ENCODE measurements around the gene NFKB1.
"Not testable (repeated sequence)": the region's sequence is repeated elsewhere in the genome, so short reads cannot be mapped to it uniquely, and the experiment has no call there.

NFKB1 gene

DNA sequence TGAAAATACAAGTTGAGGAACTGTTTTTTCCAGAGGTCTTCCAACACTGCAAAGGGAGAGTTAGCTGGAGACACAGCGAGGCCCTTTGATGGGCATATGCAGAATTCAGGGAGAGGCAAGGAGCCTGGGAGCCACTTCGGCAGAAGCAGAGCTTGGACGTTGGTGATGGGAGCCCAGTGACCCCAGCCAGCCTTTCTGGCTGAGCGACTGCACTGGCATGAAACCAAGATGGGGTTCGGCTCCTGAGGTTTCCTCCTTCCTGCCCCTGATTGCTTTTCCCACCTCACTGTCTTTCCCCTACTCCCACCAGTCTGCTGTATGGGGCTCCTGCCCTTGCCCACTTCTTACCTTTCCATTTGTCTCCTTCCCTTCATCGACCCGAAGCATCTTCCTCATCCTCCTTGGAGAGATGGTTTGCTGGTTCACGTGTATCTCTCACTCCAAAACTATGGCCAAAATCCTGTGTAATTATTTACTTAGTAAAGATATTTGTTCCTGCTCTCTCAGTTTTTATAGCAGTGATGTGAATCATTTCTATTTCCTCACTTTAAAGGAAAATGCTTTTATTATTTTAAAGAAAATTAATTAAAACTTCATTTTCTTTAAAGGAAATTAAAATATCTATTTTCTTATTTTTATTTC lies 100.5 kb downstream of the NFKB1 start:
- peaks cover 44% of the 10 kb centered on the region for H3K36me3 ChIP-seq (ENCODE audit: insufficient read depth, low read length)
- no peaks in the 10 kb centered on the region for H3K4me1 ChIP-seq (ENCODE audit: insufficient read depth, low read length)
- no peaks in the 10 kb centered on the region for H3K27me3 ChIP-seq (ENCODE audit: insufficient read depth, low read length)
- peaks cover 3% of the 10 kb centered on the region for H3K9me3 ChIP-seq (ENCODE audit: low read length)
- H3K4me3 ChIP-seq (ENCODE audit: low read length): no peak overlapping the region
- H2AFZ ChIP-seq (ENCODE audit: low read depth, low read length): no peak overlapping the region

DNA sequence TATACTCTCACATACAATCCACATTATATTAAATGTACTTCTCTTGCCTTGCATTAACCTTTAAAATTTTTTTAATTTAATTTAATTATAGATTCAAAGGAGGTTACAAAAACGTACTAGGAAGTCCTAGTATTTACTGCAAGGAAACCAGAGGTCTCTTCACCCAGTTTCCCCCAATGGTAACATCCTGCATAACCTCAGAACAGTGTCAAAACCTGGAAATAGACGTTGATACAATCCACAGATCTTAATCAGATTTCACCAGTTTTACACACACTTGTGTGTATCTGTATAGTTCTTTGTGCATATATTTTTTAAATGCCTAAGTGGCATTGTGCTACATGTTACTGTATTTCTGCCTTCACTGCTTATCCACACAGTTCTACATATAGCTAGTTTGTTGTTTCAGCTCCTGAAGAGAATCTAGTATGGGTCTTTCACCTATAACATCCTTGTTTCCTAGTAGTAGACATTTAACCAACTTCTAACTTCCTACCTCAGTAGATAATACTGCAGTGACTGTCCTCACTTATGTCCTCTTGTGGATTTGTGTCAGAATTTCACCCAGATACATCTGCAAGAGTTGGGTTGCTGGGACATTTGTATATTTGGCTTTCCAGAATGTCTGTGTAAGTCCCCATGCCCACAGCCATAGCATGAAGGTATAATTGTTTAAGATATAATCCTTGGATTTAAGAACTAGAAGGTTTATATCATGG lies 103.2 kb downstream of the NFKB1 start:
- no peaks in the 10 kb centered on the region for H3K4me1 ChIP-seq (ENCODE audit: insufficient read depth, low read length)
- peaks cover 3% of the 10 kb centered on the region for H3K9me3 ChIP-seq (ENCODE audit: low read length)
- no peak overlapping the region for H3K4me3 ChIP-seq (ENCODE audit: low read length)
- peaks cover 38% of the 10 kb centered on the region for H3K36me3 ChIP-seq (ENCODE audit: insufficient read depth, low read length)
- no peak overlapping the region for H2AFZ ChIP-seq (ENCODE audit: low read depth, low read length)
- no peaks in the 10 kb centered on the region for H3K27me3 ChIP-seq (ENCODE audit: insufficient read depth, low read length)

DNA sequence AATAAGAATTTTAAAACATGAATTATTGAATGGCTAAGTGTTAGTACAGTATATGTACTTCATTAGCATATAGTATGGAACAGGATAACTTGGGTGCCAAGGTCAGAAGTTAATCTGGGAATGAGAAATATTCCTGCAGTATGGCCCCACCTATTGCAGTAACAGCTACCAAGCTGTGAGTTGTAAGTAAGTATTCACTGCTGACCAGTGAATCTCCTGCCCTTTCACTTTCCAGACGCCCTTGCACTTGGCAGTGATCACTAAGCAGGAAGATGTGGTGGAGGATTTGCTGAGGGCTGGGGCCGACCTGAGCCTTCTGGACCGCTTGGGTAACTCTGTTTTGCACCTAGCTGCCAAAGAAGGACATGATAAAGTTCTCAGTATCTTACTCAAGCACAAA lies 105.1 kb downstream of the NFKB1 start:
- Histone ChIP-seq H3K4me3 (ENCODE audit: low read length) (no peak overlapping the region), H3K27me3 (ENCODE audit: insufficient read depth, low read length) (no peaks in the 10 kb centered on the region), H3K4me1 (ENCODE audit: insufficient read depth, low read length) (no peaks in the 10 kb centered on the region), H3K9me3 (ENCODE audit: low read length) (peaks cover 3% of the 10 kb centered on the region), H3K36me3 (ENCODE audit: insufficient read depth, low read length) (peaks cover 41% of the 10 kb centered on the region), H2AFZ (ENCODE audit: low read depth, low read length) (no peak overlapping the region)

DNA sequence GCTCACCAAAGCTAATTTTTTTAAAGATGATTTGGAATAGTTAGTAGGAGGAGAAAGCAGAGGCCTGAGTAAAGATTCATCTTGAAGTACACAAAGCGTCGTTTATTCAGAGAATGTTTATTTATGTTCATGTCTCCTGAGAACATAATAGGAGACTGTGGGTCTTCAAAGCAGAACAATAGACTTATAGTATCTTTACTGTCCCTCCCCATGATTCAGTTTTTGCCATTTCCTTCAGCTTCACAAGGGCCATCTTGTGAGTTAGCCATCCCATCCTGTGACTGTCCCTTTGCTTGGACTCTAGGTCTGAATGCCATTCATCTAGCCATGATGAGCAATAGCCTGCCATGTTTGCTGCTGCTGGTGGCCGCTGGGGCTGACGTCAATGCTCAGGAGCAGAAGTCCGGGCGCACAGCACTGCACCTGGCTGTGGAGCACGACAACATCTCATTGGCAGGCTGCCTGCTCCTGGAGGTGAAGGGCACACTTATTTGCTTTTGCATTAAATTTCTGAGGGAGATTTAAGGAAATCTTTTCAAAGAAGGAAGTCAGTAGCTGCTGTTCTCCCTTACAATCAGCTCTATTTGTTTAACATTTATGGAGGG lies 105.8 kb downstream of the NFKB1 start:
- Histone ChIP-seq H3K4me1 (ENCODE audit: insufficient read depth, low read length) (no peaks in the 10 kb centered on the region), H3K4me3 (ENCODE audit: low read length) (no peak overlapping the region), H3K36me3 (ENCODE audit: insufficient read depth, low read length) (peaks cover 42% of the 10 kb centered on the region), H3K9me3 (ENCODE audit: low read length) (no peaks in the 10 kb centered on the region), H3K27me3 (ENCODE audit: insufficient read depth, low read length) (no peaks in the 10 kb centered on the region), H2AFZ (ENCODE audit: low read depth, low read length) (no peak overlapping the region)

DNA sequence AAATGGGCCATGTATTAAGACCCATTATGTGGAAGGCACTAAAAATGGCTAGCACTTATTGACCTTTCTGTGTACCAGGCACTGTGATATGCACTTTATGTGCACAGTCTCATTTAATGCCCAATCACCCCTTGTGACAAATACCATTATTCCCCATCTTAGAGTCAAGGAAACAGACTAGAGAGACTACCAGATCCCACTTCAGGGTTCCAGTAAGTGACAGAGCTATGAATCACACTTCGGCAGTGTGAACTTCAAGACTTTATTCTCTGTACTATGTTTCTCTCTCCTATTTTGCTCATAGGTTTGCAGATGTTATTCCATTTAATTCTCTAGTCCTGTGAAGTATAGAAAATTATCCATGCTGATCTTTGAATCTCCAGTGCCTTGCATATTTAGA lies 107.0 kb downstream of the NFKB1 start:
- no peak overlapping the region for H3K4me3 ChIP-seq (ENCODE audit: low read length)
- H2AFZ ChIP-seq (ENCODE audit: low read depth, low read length): no peak overlapping the region
- H3K9me3 ChIP-seq (ENCODE audit: low read length): no peaks in the 10 kb centered on the region
- H3K36me3 ChIP-seq (ENCODE audit: insufficient read depth, low read length): peaks cover 53% of the 10 kb centered on the region
- no peaks in the 10 kb centered on the region for H3K27me3 ChIP-seq (ENCODE audit: insufficient read depth, low read length)
- no peaks in the 10 kb centered on the region for H3K4me1 ChIP-seq (ENCODE audit: insufficient read depth, low read length)

DNA sequence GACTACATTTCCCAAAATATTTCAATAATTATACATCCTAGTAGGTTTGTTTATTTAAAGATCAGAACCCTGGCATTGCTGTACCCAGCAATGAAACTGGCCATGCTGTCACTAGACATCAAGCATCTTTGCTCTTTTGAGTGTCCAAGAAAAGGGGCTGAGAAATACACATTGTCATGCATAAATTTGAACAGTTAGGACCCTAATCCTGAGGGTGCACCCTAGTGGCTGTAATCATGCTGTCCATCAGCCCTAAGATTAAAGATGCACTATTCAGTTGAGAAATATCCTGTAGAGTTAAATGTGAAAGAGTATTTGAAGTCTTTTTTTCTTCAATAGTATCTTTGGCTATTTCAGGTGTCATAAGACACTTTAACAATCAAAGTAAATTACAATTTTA lies 108.8 kb downstream of the NFKB1 start:
- Histone ChIP-seq H3K4me3 (ENCODE audit: low read length) (no peak overlapping the region), H3K9me3 (ENCODE audit: low read length) (no peaks in the 10 kb centered on the region), H3K27me3 (ENCODE audit: insufficient read depth, low read length) (no peaks in the 10 kb centered on the region), H2AFZ (ENCODE audit: low read depth, low read length) (no peak overlapping the region), H3K4me1 (ENCODE audit: insufficient read depth, low read length) (no peaks in the 10 kb centered on the region), H3K36me3 (ENCODE audit: insufficient read depth, low read length) (peaks cover 62% of the 10 kb centered on the region)

DNA sequence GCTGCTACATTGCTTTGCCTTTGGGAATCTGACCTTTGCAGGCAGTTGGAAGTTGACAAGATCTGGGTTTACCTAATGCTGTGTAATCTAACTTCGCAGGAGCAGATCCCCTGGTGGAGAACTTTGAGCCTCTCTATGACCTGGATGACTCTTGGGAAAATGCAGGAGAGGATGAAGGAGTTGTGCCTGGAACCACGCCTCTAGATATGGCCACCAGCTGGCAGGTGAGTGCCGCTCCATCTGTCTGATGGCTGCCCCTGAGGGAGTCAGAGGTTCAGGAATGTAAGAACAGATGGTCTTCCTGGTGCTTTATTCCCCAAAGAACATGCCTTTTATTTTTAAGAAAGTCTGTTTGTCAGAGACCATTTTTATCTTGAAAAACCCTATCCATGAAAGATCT lies 109.3 kb downstream of the NFKB1 start:
- Histone ChIP-seq H2AFZ (ENCODE audit: low read depth, low read length) (no peak overlapping the region), H3K36me3 (ENCODE audit: insufficient read depth, low read length) (peaks cover 63% of the 10 kb centered on the region), H3K27me3 (ENCODE audit: insufficient read depth, low read length) (no peaks in the 10 kb centered on the region), H3K4me3 (ENCODE audit: low read length) (no peak overlapping the region), H3K9me3 (ENCODE audit: low read length) (no peaks in the 10 kb centered on the region), H3K4me1 (ENCODE audit: insufficient read depth, low read length) (no peaks in the 10 kb centered on the region)

DNA sequence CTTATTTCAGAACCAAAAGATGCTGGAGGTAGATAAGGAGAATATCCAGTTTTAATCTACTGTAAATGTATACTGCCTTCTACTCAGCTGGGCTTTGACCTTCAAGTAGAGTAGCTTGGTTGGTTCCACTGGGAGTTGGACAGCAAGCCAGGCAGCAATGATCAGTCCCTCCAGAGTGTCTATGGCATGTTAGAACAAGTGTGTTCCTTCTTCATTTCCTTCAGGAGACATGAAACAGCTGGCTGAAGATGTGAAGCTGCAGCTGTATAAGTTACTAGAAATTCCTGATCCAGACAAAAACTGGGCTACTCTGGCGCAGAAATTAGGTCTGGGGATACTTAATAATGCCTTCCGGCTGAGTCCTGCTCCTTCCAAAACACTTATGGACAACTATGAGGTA lies 111.1 kb downstream of the NFKB1 start:
- Histone ChIP-seq H3K9me3 (ENCODE audit: low read length) (no peaks in the 10 kb centered on the region), H3K27me3 (ENCODE audit: insufficient read depth, low read length) (no peaks in the 10 kb centered on the region), H3K36me3 (ENCODE audit: insufficient read depth, low read length) (peaks cover 68% of the 10 kb centered on the region), H3K4me3 (ENCODE audit: low read length) (no peak overlapping the region), H2AFZ (ENCODE audit: low read depth, low read length) (no peak overlapping the region), H3K4me1 (ENCODE audit: insufficient read depth, low read length) (no peaks in the 10 kb centered on the region)

DNA sequence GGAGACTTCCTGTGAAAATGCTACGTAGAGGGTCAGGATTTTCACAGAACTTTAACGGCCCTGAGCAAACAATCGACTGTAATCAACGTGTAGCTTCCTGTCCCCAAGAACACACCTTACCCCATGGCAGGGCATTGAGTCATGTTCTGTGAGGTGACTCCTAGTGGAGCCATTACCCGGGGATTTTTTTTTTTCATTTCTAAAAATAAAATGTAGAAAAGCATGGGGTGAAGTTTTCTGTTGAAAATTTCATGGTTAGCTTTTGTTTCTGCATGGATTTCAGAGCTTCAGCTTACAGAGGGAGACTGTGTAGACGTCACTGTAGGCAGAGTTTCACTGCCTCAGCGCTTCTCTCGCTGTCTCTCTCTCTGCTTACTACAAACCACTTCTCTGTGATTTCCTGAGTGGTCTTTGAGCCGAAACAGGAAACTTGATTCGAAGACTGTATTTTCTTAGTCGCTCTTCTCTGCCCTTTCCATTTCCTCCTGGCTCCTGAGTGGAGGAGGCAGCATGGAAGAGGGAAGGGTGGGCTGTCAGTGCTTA lies 111.7 kb downstream of the NFKB1 start:
- no peaks in the 10 kb centered on the region for H3K27me3 ChIP-seq (ENCODE audit: insufficient read depth, low read length)
- H3K36me3 ChIP-seq (ENCODE audit: insufficient read depth, low read length): peaks cover 62% of the 10 kb centered on the region
- H3K4me1 ChIP-seq (ENCODE audit: insufficient read depth, low read length): no peaks in the 10 kb centered on the region
- no peaks in the 10 kb centered on the region for H3K9me3 ChIP-seq (ENCODE audit: low read length)
- H3K4me3 ChIP-seq (ENCODE audit: low read length): no peak overlapping the region
- H2AFZ ChIP-seq (ENCODE audit: low read depth, low read length): no peak overlapping the region

DNA sequence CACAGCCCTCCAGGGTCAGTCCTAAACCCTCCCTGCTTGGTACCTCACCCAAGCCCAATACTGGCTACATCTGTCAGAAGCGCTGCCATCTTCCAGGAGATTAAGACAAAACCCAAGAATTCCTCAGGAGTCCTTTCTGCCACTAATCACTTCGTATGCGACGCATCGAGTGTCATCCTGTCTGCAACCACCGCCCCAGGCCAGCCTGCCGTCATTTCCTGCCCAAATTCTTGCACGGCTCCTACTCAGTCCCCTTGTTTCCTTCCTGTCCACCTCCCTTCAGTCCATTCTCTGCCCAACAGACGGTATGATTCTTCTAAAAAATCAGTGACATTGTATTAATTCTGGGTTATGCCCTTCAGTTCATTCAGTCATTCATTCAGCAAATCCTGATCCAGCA lies 113.6 kb downstream of the NFKB1 start:
- no peaks in the 10 kb centered on the region for H3K27me3 ChIP-seq (ENCODE audit: insufficient read depth, low read length)
- H3K4me1 ChIP-seq (ENCODE audit: insufficient read depth, low read length): no peaks in the 10 kb centered on the region
- no peak overlapping the region for H2AFZ ChIP-seq (ENCODE audit: low read depth, low read length)
- H3K36me3 ChIP-seq (ENCODE audit: insufficient read depth, low read length): peaks cover 56% of the 10 kb centered on the region
- no peak overlapping the region for H3K4me3 ChIP-seq (ENCODE audit: low read length)
- no peaks in the 10 kb centered on the region for H3K9me3 ChIP-seq (ENCODE audit: low read length)

DNA sequence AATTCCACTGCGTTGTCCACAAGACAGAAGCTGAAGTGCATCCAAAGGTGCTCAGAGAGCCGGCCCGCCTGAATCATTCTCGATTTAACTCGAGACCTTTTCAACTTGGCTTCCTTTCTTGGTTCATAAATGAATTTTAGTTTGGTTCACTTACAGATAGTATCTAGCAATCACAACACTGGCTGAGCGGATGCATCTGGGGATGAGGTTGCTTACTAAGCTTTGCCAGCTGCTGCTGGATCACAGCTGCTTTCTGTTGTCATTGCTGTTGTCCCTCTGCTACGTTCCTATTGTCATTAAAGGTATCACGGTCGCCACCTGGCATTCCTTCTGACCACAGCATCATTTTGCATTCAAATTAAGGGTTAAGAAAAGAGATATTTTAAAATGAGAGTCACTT lies 115.5 kb downstream of the NFKB1 start:
- Histone ChIP-seq H2AFZ (ENCODE audit: low read depth, low read length) (no peak overlapping the region), H3K36me3 (ENCODE audit: insufficient read depth, low read length) (peaks cover 42% of the 10 kb centered on the region), H3K9me3 (ENCODE audit: low read length) (no peaks in the 10 kb centered on the region), H3K27me3 (ENCODE audit: insufficient read depth, low read length) (no peaks in the 10 kb centered on the region), H3K4me1 (ENCODE audit: insufficient read depth, low read length) (peaks cover 4% of the 10 kb centered on the region), H3K4me3 (ENCODE audit: low read length) (no peak overlapping the region)

DNA sequence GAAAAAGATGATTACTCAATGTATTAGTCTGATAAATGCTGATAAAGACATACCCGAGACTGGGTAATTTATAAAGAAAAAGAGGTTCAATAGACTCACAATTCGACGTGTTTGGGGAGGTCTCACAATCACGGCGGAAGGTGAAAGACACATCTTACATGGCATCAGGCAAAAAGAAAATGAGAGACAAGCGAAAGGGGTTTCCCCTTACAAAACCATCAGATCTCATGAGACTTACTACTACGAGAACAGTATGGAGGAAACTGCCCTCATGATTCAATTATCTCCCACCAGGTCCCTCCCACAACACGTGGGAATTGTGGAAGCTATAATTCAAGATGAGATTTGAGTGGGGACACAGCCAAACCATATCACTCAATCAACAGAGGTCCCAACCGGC lies 117.9 kb downstream of the NFKB1 start:
- peaks cover 21% of the 10 kb centered on the region for H3K36me3 ChIP-seq (ENCODE audit: insufficient read depth, low read length)
- H3K9me3 ChIP-seq (ENCODE audit: low read length); H2AFZ ChIP-seq (ENCODE audit: low read depth, low read length); H3K4me1 ChIP-seq (ENCODE audit: insufficient read depth, low read length); H3K27me3 ChIP-seq (ENCODE audit: insufficient read depth, low read length); H3K4me3 ChIP-seq (ENCODE audit: low read length): not testable (repeated sequence)

DNA sequence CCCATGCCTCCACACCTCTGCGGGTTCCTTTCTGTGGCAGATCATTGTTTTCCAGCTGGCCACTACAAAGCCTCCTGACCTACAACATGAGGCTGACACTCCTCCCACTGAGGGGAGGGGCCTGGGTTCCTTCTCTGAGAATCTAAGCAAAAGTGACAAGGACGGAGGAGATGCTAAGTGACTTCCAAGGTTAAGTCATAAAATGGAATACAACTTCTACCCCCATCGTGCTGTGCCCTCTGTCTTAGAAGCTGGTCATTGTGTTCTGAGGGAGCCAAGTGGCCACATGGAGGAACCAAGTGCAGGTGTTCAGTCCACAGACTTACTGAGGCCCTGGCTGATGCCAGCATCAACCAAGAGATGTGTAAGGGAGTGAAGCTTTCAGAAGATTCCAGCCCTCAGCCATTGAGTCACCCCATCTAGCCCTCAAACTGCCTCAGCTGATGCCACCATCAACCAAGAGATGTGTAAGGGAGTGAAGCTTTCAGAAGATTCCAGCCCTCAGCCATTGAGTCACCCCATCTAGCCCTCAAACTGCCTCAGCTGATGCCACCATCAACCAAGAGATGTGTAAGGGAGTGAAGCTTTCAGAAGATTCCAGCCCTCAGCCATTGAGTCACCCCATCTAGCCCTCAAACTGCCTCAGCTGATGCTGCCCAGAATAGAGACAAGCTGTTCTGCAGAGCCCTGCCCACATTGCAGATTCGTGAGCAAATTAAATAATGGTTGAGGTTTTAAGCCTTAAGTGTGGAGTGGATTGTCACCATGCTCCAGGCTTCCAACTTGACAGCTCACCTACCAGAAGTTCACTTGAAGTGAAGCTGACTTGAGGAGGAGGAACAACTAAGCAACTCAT lies 118.8 kb downstream of the NFKB1 start:
- H3K9me3 ChIP-seq (ENCODE audit: low read length); H3K4me3 ChIP-seq (ENCODE audit: low read length); H3K4me1 ChIP-seq (ENCODE audit: insufficient read depth, low read length); H2AFZ ChIP-seq (ENCODE audit: low read depth, low read length); H3K27me3 ChIP-seq (ENCODE audit: insufficient read depth, low read length): not testable (repeated sequence)
- H3K36me3 ChIP-seq (ENCODE audit: insufficient read depth, low read length): peaks cover 11% of the 10 kb centered on the region
